HepG2 (cell line): ENCODE measurements around the gene C1QBP. TPM values are rescaled to one million over a fixed set of nuclear protein-coding genes. Genes with fewer than 3 reads are reported as not detected.
A peak's percentile ranks its signal among the peaks of the same experiment; 100 is the strongest.

Experiments used
- BHLHE40 ChIP-seq: IDR thresholded peaks from 2 replicates; pipeline ENCODE4 v1.6.1; 2011; ENCODE audit warnings: low read length, improper control_type of control experiment
- CTCF ChIP-seq: sonication (generic); formaldehyde crosslinking; IDR thresholded peaks from 2 replicates; pipeline ENCODE4 v1.5.0; 2020; ENCODE audit warnings: mild to moderate bottlenecking, missing genetic modification reagents, moderate library complexity
- DBP ChIP-seq: sonication (generic); formaldehyde crosslinking; IDR thresholded peaks from 2 replicates; pipeline ENCODE4 v1.4.0; 2020; ENCODE audit warnings: missing genetic modification reagents; ENCODE audit errors: not compliant biosample characterization
- HCFC1 ChIP-seq: fragments of 150-350 bp; IDR thresholded peaks from 2 replicates; pipeline ENCODE4 v1.6.1; 2014; ENCODE audit warnings: low read depth, low read length
- MATR3 ChIP-seq: sonication (generic); formaldehyde crosslinking; IDR thresholded peaks from 2 replicates; pipeline ENCODE4 v1.4.0; 2020; ENCODE audit warnings: missing genetic modification reagents
- MXD3 ChIP-seq: IDR thresholded peaks from 2 replicates; pipeline ENCODE4 v1.6.1; 2016; ENCODE audit warnings: mild to moderate bottlenecking, missing biosample characterization, missing genetic modification reagents
- PBX2 ChIP-seq: IDR thresholded peaks from 2 replicates; pipeline ENCODE4 v1.6.1; 2016; ENCODE audit warnings: control low read depth
- PHF21A ChIP-seq: sonication (generic); formaldehyde crosslinking; IDR thresholded peaks from 2 replicates; pipeline ENCODE4 v1.5.0; 2020; ENCODE audit warnings: mild to moderate bottlenecking, missing genetic modification reagents
- RXRB ChIP-seq: IDR thresholded peaks from 2 replicates; pipeline ENCODE4 v1.6.1; 2016; ENCODE audit warnings: borderline replicate concordance, missing genetic modification reagents, missing compliant biosample characterization
- SKI ChIP-seq: fragments of 450-650 bp; IDR thresholded peaks from one replicate; pipeline ENCODE4 v1.6.1; 2018; ENCODE audit warnings: mild to moderate bottlenecking; ENCODE audit not compliant: partially characterized antibody
- SMAD1 ChIP-seq: sonication (generic); formaldehyde crosslinking; IDR thresholded peaks from 2 replicates; pipeline ENCODE4 v1.4.0; 2020; ENCODE audit warnings: missing genetic modification reagents, low read depth, mild to moderate bottlenecking, borderline replicate concordance
- SNAPC4 ChIP-seq: sonication (generic); formaldehyde crosslinking; IDR thresholded peaks from 2 replicates; pipeline ENCODE4 v1.4.0; 2020; ENCODE audit warnings: mild to moderate bottlenecking, missing genetic modification reagents
- TAF15 ChIP-seq: fragments of 200-400 bp; formaldehyde crosslinking; IDR thresholded peaks from one replicate; pipeline ENCODE4 v1.6.1; 2018; ENCODE audit warnings: mild to moderate bottlenecking, low read depth, low read length; ENCODE audit not compliant: poor library complexity, severe bottlenecking
- ZBTB46 ChIP-seq: sonication (generic); formaldehyde crosslinking; IDR thresholded peaks from 2 replicates; pipeline ENCODE4 v1.4.0; 2020; ENCODE audit warnings: mild to moderate bottlenecking, missing genetic modification reagents, borderline replicate concordance
- ZNF17 ChIP-seq: sonication (generic); formaldehyde crosslinking; IDR thresholded peaks from 2 replicates; pipeline ENCODE4 v1.5.0; 2020; ENCODE audit warnings: mild to moderate bottlenecking, missing genetic modification reagents
- ZNF367 ChIP-seq: sonication (generic); formaldehyde crosslinking; IDR thresholded peaks from 2 replicates; pipeline ENCODE4 v1.4.0; 2020; ENCODE audit warnings: missing genetic modification reagents, borderline replicate concordance
- ZNF547 ChIP-seq: sonication (generic); formaldehyde crosslinking; IDR thresholded peaks from 2 replicates; pipeline ENCODE4 v1.5.1; 2020; ENCODE audit warnings: mild to moderate bottlenecking, missing genetic modification reagents
- ZNF567 ChIP-seq: sonication (generic); formaldehyde crosslinking; IDR thresholded peaks from 2 replicates; pipeline ENCODE4 v1.8.1; 2023; ENCODE audit warnings: mild to moderate bottlenecking, missing genetic modification reagents, borderline replicate concordance
- polyA plus RNA-seq, 8 experiments: library from polyadenylated mRNA; depleted of rRNA in 3 of 8; stranded (reverse) in 7 of 8; unstranded in 1 of 8; fragments of >200 nt; fragmentation: Illumina TruSeq in 4 of 8; extraction: Trizol in 4 of 8; gene quantifications; 2 replicates each; pipeline versions ENCODE4 v1.2.1 to v1.2.3, GENCODE V29; 2011 to 2016; ENCODE audit warnings: low read depth in 4 of 8, missing spikeins in 1 of 8, mixed read lengths in 1 of 8; ENCODE audit not compliant: insufficient read depth in 1 of 8
- total RNA-seq, 5 experiments: library from RNA; depleted of rRNA; stranded (reverse); fragments of >200 nt; fragmentation: Illumina TruSeq; extraction: Trizol; gene quantifications; 2 replicates each; pipeline ENCODE4 v1.2.3, GENCODE V29; 2016; ENCODE audit warnings: low read depth in 1 of 5

Gene C1QBP
- total and polyA plus RNA-seq, 2 of the 13 experiments (the other 11 are each of a cell fraction or from before 2014, with no cell fraction given): 219 to 680 TPM

GRCh38 chr17:5438716-5439445 is at the start of gene C1QBP (continued):
- peak; percentile 95 for TF ChIP-seq CTCF
- peak; percentile 75 for TF ChIP-seq BHLHE40
- TF ChIP-seq SKI: peak; percentile 28
- peak; percentile 31; the same call in 1 of the 2 replicates for TF ChIP-seq SMAD1 (CRISPR knock-in tag)
- TF ChIP-seq ZBTB46 (CRISPR knock-in tag): no peak
- no peak for TF ChIP-seq PBX2 (CRISPR knock-in tag)
- TF ChIP-seq ZNF17 (CRISPR knock-in tag): no peak
- peak; percentile 81; the same call in 1 of the 2 replicates for TF ChIP-seq ZNF567 (CRISPR knock-in tag)
- peak; percentile 92 for TF ChIP-seq ZNF547 (CRISPR knock-in tag)
- TF ChIP-seq HCFC1: no peak
- 0 out of 2 replicates have a peak, but pooled peaks have one; percentile 60 for TF ChIP-seq ZNF367 (CRISPR knock-in tag)
- TF ChIP-seq MXD3 (CRISPR knock-in tag): peak; percentile 99
- TF ChIP-seq MATR3 (CRISPR knock-in tag): no peak
- peak; percentile 93 for TF ChIP-seq TAF15
- peak; percentile 76 for TF ChIP-seq RXRB (CRISPR knock-in tag)
- no peak for TF ChIP-seq PHF21A
- TF ChIP-seq DBP (CRISPR knock-in tag): no peak
- peak; percentile 78; the same call in 1 of the 2 replicates for TF ChIP-seq SNAPC4 (CRISPR knock-in tag)
